Naive B cell (primary cell): ENCODE measurements around the gene GPR62. TPM values are rescaled to one million over a fixed set of nuclear protein-coding genes. Genes with fewer than 3 reads are reported as not detected.
A peak's percentile ranks its signal among the peaks of the same experiment; 100 is the strongest.

Source experiments
- ATAC-seq, 2 donors: fragments of 150-1000 bp; cut with Tn5 transposase; 2 replicates each; pipeline ENCODE4 v1.10.0; 2021; ENCODE audit warnings: low read depth in 2 of 2, mild to moderate bottlenecking in 2 of 2, moderate library complexity in 2 of 2
- DNase-seq: peaks from one replicate; pipeline ENCODE4 v3.0.0; 2022
- H3K27ac Mint-ChIP-seq, 6 donors: one replicate each; pipeline ENCODE4 v1.8.0; 2020 to 2022; ENCODE audit warnings: mild to moderate bottlenecking in 6 of 6, mixed read lengths in 6 of 6, moderate library complexity in 5 of 6, inconsistent platforms in 2 of 6
- H3K27me3 Mint-ChIP-seq, 3 donors: one replicate each; pipeline ENCODE4 v1.8.0; 2021 to 2022; ENCODE audit warnings: mixed read lengths in 3 of 3, mild to moderate bottlenecking in 1 of 3
- H3K36me3 Mint-ChIP-seq, 2 donors: one replicate each; pipeline ENCODE4 v1.8.0; 2020 to 2022; ENCODE audit warnings: mixed read lengths in 2 of 2, inconsistent platforms in 1 of 2, mild to moderate bottlenecking in 1 of 2
- H3K4me1 Mint-ChIP-seq, 3 donors: one replicate each; pipeline ENCODE4 v1.8.0; 2020 to 2022; ENCODE audit warnings: mixed read lengths in 3 of 3, inconsistent platforms in 1 of 3, mild to moderate bottlenecking in 1 of 3, moderate library complexity in 1 of 3
- H3K4me3 Mint-ChIP-seq, 8 donors: one replicate each; pipeline ENCODE4 v1.8.0; 2020 to 2022; ENCODE audit warnings: mild to moderate bottlenecking in 8 of 8, mixed read lengths in 8 of 8, moderate library complexity in 8 of 8, inconsistent platforms in 2 of 8
- H3K9me3 Mint-ChIP-seq, 7 donors: one replicate each; pipeline ENCODE4 v1.8.0; 2020 to 2022; ENCODE audit warnings: mixed read lengths in 7 of 7, mild to moderate bottlenecking in 5 of 7, inconsistent platforms in 2 of 7, moderate library complexity in 1 of 7
- polyA plus RNA-seq, 6 donors: library from polyadenylated mRNA; unstranded; fragments of 300-500 nt; fragmentation: Illumina TruSeq; gene quantifications; one replicate each; pipeline ENCODE4 v1.2.3, GENCODE V29; 2021; ENCODE audit warnings: low read depth in 6 of 6

Gene GPR62
- polyA plus RNA-seq, 6 donors from 2014 or later, result not detected

DNA sequence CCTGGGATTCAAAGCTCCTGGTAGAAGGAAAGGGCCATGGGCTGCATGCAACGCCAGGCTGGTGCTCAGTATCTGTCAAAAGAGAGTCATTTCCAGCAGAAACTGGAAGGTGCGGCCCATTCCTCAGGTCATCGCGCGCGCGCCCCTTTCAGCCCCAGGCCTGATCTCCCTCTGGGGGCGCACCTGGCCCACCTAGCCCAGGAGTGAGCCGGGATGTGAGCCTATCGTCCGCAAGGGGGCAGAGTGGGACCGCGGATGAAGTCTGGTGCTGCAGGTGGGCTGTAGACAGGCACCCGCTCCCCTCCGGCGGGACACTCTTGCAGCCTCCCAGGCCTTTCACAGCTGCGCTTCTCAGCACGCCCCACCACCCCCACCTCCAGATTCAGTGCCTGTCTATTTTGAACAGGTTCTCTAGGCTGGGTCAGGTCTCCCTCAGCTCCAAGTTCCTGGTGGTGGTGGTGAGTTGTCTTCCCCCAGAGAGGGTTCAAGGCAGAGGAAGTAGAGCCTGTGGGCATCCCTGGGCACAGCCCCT is 46.3 kb downstream of the GPR62 start:
- H3K27me3 Mint-ChIP-seq, result peaks cover 0 to 10% (median 7%) of the 10 kb centered on the region in 3 donors
- peak overlapping the region in 2 of 8 donors; percentile 23 to 36 for H3K4me3 Mint-ChIP-seq
- no peaks in the 10 kb centered on the region for H3K36me3 Mint-ChIP-seq
- no peaks in the 10 kb centered on the region for H3K9me3 Mint-ChIP-seq
- H3K4me1 Mint-ChIP-seq, result peaks cover 4 to 11% (median 10%) of the 10 kb centered on the region in 3 donors
- H3K27ac Mint-ChIP-seq, result peak overlapping the region in 1 of 6 donors; percentile 44
- DNase-seq (peak; percentile 88), ATAC-seq (peak; percentile 98 to 99)

DNA sequence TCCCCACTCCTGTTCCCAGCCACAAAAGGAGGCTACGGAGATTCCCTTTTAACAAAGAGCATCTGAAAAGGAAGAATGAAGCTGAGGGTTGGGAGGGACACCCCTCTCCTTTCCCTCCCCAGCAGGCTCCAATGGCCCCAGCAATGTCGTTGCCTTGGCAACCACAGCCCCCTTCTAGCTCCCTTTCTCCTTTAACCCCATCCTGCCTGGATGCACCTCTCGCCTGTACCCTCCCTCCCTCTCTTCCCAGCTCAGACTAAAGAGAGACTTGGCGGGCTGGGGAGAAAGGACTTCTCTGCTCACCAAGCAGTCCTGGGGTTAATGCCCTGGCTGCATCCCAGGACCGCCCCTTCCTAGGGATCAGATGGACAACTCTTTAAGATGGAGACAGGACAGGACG is 47.6 kb downstream of the GPR62 start:
- ATAC-seq, result no peak
- Mint-ChIP-seq H3K27me3 (peaks cover 0 to 8% (median 6%) of the 10 kb centered on the region in 3 donors), H3K36me3 (no peaks in the 10 kb centered on the region), H3K4me3 (no peak overlapping the region), H3K4me1 (peaks cover 4 to 10% (median 8%) of the 10 kb centered on the region in 3 donors), H3K27ac (peak overlapping the region in 1 of 6 donors; percentile 9), H3K9me3 (no peaks in the 10 kb centered on the region)
- DNase-seq, result no peak

DNA sequence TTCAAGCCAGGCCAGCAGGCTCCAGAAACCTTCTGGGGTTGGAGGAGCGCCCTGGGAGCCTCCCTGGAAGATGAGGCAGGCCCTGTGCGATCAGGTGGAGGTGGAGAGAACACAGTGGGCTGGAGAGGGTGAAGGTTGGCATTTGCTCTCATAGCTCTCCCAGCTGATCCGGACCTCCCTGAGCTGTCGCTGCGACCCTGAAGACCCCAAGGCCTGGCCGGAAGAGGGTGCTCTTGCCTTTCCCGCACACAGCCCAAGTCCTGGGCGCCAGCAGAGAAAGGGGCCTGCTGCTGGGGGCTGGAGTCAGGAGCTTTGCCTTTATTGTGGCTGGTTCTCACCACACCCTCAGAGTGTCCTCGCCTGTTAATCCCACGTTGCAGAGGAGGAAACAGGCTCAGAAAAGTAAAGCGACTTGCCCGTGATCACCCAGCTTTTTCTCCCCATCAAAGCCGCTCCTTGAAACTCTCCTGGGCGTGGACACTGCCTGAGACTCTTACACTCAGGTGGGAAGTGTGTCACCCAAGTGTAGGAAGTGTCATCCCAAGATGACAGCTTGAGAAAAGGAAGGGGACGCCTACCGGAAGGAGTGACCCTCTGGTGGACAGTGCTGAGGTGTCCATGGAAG is 49.1 kb downstream of the GPR62 start:
- H3K27ac Mint-ChIP-seq, result no peak overlapping the region

DNA sequence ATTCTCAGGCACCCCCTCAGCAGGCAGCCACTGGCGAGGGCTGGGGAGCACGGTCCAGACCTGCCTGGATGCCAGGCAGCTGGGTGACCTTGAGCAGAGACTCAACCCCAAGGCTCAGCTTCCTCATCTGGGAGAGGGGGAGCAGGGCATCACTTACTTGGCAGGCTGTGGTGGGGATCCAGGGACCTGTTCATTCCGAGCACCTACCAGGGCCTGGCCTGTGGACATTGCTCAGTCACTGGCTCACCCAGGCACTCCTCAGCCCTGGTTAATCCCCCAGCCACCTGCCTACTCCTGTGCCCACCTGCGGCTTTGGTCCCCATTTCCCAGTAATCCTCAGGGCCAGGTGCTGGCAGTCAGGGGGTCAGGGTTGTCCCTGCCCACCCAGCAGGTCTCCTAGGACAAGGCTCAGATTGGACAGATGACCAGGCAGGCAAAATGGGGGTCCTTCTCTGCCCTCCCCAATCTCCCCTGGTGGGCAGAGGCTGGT is 49.8 kb downstream of the GPR62 start:
- no peak overlapping the region for H3K4me3 Mint-ChIP-seq
- ATAC-seq, result no peak
- H3K36me3 Mint-ChIP-seq, result no peaks in the 10 kb centered on the region
- no peaks in the 10 kb centered on the region for H3K9me3 Mint-ChIP-seq
- H3K4me1 Mint-ChIP-seq, result peaks cover 4 to 10% (median 8%) of the 10 kb centered on the region in 3 donors
- DNase-seq, result no peak
- no peaks in the 10 kb centered on the region for H3K27me3 Mint-ChIP-seq
- no peak overlapping the region for H3K27ac Mint-ChIP-seq

More for the DNA sequence above, 49.1 kb downstream of the GPR62 start:
- H3K36me3 Mint-ChIP-seq, result no peaks in the 10 kb centered on the region
- DNase-seq (no peak), ATAC-seq (no peak)
- H3K9me3 Mint-ChIP-seq, result no peaks in the 10 kb centered on the region
- no peaks in the 10 kb centered on the region for H3K27me3 Mint-ChIP-seq
- no peak overlapping the region for H3K4me3 Mint-ChIP-seq
- H3K4me1 Mint-ChIP-seq, result peaks cover 4 to 10% (median 8%) of the 10 kb centered on the region in 3 donors

DNA sequence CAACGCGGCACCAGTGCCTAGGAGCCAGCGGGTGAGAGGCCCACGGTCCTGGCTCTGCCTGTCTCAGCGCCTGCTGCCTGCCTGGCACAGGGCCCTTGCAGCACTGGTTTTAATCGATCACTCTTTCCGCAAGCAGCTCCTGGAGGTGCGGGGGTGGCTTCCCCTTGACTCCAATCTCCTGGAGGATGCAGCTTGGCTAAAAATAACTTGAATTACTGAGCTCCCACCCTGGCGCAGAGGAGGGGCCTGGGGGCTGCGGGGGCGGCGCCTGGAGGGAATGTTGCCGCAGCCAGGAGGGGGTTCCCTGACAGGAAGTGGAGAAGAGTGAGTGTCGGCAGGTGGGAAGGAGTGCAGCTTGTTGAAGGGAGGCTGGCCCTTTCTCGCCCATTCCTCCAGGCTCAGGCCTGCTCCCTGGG is 50.4 kb downstream of the GPR62 start:
- H3K4me1 Mint-ChIP-seq, result peaks cover 4 to 10% (median 8%) of the 10 kb centered on the region in 3 donors
- no peaks in the 10 kb centered on the region for H3K27me3 Mint-ChIP-seq
- H3K4me3 Mint-ChIP-seq, result no peak overlapping the region

DNA sequence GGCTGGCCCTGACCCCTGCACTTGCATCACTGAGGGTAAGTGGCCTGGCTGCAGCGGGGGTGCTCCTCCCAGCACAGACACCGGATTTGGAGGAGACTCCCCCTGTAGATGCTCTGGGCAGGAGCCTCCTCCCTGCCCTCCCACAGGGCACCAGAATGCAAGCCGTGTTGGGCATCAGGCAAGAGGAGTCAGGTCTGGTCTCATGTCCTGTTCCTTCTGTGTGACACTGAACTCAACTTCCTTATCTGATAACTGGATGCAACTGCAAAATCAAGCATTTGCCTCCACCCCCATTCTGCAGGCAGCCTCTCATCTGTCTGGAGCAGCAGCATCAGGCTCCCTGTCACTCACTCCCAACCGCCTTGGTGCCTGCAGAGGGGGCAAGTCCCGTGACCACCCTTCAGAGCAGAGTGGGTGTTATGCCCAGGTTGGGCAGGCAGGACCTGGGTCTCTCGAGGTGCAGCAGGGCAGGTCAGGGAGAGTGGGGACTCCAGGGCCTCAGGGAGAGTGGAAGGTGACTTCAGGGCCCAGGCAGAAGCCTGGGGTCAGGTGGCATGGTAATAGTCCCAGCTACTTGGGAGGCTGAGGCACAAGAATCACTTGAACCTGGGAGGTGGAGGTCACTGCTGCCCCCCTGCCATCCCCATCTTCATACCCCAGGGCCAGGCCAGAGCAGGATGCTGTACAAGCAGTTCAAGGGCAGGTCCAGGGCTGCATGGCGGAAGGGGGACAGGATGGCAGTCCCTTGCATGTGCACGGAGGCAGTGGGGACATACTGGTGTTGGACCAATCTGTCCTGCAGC is 51.0 kb downstream of the GPR62 start:
- DNase-seq, result no peak
- Mint-ChIP-seq H3K4me3 (no peak overlapping the region), H3K36me3 (no peaks in the 10 kb centered on the region), H3K27me3 (no peaks in the 10 kb centered on the region), H3K9me3 (peaks cover 0 to 2% (median 0%) of the 10 kb centered on the region in 7 donors), H3K4me1 (peaks cover 4 to 9% (median 8%) of the 10 kb centered on the region in 3 donors), H3K27ac (no peak overlapping the region)
- no peak for ATAC-seq

More for the DNA sequence above, 50.4 kb downstream of the GPR62 start:
- no peak overlapping the region for H3K27ac Mint-ChIP-seq
- H3K36me3 Mint-ChIP-seq, result no peaks in the 10 kb centered on the region
- H3K9me3 Mint-ChIP-seq, result no peaks in the 10 kb centered on the region
- no peak for DNase-seq
- no peak for ATAC-seq

DNA sequence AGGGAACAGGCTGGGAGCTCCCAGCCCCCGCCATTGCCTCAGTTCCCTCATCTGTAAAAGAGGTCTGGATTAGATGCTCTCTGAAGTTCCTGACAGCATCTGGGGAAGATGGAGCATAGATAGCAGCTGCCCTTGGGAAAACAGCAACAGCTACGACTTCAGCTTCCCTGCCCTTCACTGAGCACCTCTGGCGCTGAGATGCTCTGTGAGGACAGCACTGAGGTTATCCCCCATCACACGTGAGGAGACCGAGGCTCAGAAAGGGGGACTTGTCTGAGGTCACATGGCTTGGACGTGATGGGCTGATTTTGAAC is 51.6 kb downstream of the GPR62 start:
- Mint-ChIP-seq H3K27me3 (no peaks in the 10 kb centered on the region), H3K4me1 (peaks cover 0 to 3% (median 3%) of the 10 kb centered on the region in 3 donors), H3K9me3 (peaks cover 0 to 2% (median 0%) of the 10 kb centered on the region in 7 donors), H3K36me3 (no peaks in the 10 kb centered on the region), H3K4me3 (no peak overlapping the region), H3K27ac (no peak overlapping the region)
- DNase-seq, result no peak
- ATAC-seq, result no peak

Other genes with a start within 250 kb of the GPR62 start
- under 1 TPM in 2 of 6 donors, not detected in 4; 0.07 to 0.15 TPM for gene GRM2, start 248.3 kb upstream of the GPR62 start, polyA plus RNA-seq
- gene IQCF6, start 176.1 kb upstream of the GPR62 start, polyA plus RNA-seq, result not detected
- not detected for gene IQCF2, start 93.8 kb upstream of the GPR62 start, polyA plus RNA-seq
- not detected for gene IQCF5, start 79.8 kb upstream of the GPR62 start, polyA plus RNA-seq
- gene IQCF1, start 52.0 kb upstream of the GPR62 start, polyA plus RNA-seq, result not detected
- gene RRP9, start 13.5 kb upstream of the GPR62 start, polyA plus RNA-seq, result 10 to 100 TPM; 16.5 to 29.9 (median 21.4) TPM
- 1 to 10 TPM; 3.5 to 8.4 (median 4.5) TPM for gene PARP3, start 13.0 kb upstream of the GPR62 start, polyA plus RNA-seq
- 1 to 10 TPM; 3.0 to 5.7 (median 5.0) TPM for gene PCBP4, start 12.1 kb downstream of the GPR62 start, polyA plus RNA-seq
- gene ABHD14B, start 18.7 kb downstream of the GPR62 start, polyA plus RNA-seq, result 10 to 100 TPM; 60.4 to 65.8 (median 63.4) TPM
- 10 to 100 TPM; 32.9 to 66.0 (median 40.4) TPM for gene ABHD14A, start 19.7 kb downstream of the GPR62 start, polyA plus RNA-seq
- 10 to 100 TPM; 15.2 to 23.1 (median 18.4) TPM for gene ACY1, start 28.2 kb downstream of the GPR62 start, polyA plus RNA-seq
- 1,000 to 10,000 TPM in 5 of 6 donors, 100 to 1,000 TPM in 1; 871 to 1,582 (median 1,414) TPM for gene RPL29, start 40.5 kb downstream of the GPR62 start, polyA plus RNA-seq
- gene DUSP7, start 101.2 kb downstream of the GPR62 start, polyA plus RNA-seq, result under 1 TPM in 5 of 6 donors, not detected in 1; 0.11 to 0.82 (median 0.62) TPM
- gene POC1A, start 199.0 kb downstream of the GPR62 start, polyA plus RNA-seq, result 1 to 10 TPM; 1.2 to 4.9 (median 1.6) TPM
- gene ALAS1, start 242.8 kb downstream of the GPR62 start, polyA plus RNA-seq, result 10 to 100 TPM; 10.3 to 25.6 (median 18.7) TPM